HG03520 (cell line): Measurements from ENCODE around the gene MYO1C.
"Not testable (repeated sequence)": the region's sequence is repeated elsewhere in the genome, so short reads cannot be mapped to it uniquely, and the experiment has no call there.

Experiments
- ATAC-seq: cut with Tn5 transposase; IDR thresholded peaks from one replicate; pipeline ENCODE4 v1.9.1; 2021; ENCODE audit warnings: mild to moderate bottlenecking, moderate library complexity; ENCODE audit not compliant: unreplicated experiment

The MYO1C gene

GRCh38 chr17:1492249-1493206 lies at the start of gene MYO1C:
TSS of gene MYO1C (minus strand) at chr17:1492686. CDS start at chr17:1492487, 199 bp downstream.
- no peak for ATAC-seq

- ATAC-seq = no peak
These were observed 49.0 kb upstream of the MYO1C start for GRCh38 chr17:1541367-1541904.

GRCh38 chr17:1539811-1540210 lies 47.3 kb upstream of the MYO1C start:
- no peak for ATAC-seq

- no peak for ATAC-seq
These were observed 43.3 kb upstream of the MYO1C start for GRCh38 chr17:1535737-1536136.

DNA sequence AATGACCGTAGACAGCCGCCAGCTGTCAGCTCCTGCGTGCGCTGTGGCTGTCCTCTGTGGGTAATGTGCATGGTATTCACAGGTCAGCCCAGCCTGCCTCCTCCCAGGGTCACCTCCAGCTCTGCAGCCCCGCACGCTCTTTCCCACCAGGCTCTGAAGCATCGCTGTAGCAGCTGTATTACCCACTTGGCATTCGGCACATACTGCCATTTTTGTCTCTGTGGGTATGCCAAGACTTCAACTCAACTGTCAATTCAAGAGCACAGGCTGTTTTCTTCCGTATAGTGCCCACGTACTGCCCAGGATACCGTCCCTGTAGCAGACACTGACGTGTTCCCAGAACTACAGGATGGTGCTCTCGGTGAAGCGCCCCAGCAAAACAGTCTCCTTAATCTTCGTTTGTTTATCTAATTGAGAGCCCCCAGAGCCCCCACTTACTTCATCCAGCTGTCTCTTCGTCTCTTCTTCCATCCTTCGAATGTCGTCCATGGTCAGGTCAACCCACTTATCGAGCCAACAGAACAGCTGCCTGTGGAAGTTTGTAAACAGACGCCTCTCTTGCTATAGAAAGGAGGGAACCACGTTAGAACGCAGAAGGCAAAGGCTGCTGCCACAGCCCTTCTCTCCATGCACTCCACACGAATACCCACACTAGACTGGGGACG lies 41.3 kb upstream of the MYO1C start:
- ATAC-seq = no peak

- ATAC-seq = no peak
These were observed 40.5 kb upstream of the MYO1C start for GRCh38 chr17:1532836-1533602.

- no peak for ATAC-seq
These were observed 37.4 kb upstream of the MYO1C start for GRCh38 chr17:1529863-1530262.

DNA sequence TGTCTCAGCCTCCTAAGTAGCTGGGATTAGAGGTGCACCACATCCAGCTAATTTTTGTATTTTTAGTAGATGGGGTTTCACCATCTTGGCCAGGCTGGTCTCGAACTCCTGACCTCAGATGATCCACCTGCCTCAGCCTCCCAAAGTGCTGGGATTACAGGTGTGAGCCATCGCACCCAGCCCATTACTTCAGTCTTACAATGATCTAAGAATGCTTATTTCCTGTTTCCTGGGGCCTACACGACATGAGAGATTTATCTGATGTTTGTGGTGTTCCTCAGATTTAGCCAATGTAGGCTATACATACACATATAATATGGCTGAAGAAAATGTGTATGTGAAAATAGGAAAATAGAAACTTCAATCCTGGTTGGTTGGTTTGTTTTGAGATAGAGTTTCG lies 34.4 kb upstream of the MYO1C start:
- ATAC-seq = not testable (repeated sequence)

DNA sequence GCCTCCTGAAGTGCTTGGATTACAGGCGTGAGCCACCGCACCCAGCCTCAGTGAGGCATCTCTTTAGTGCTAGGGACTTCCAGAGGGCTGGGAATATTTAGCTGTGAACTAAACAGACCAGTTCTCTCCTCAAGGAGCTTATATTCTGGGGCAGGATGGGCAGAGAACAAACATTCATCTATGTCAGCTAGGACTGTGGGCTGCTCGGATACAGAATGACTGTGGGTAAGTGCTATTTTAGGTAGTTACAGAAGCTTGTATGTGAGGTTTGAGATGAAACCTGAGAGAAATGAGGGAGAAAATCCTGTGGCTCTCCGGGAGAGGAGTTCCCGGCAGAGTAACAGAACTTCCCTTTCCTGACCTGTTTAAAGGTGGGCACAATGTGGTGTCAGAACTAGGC lies 30.1 kb upstream of the MYO1C start:
- ATAC-seq = no peak

DNA sequence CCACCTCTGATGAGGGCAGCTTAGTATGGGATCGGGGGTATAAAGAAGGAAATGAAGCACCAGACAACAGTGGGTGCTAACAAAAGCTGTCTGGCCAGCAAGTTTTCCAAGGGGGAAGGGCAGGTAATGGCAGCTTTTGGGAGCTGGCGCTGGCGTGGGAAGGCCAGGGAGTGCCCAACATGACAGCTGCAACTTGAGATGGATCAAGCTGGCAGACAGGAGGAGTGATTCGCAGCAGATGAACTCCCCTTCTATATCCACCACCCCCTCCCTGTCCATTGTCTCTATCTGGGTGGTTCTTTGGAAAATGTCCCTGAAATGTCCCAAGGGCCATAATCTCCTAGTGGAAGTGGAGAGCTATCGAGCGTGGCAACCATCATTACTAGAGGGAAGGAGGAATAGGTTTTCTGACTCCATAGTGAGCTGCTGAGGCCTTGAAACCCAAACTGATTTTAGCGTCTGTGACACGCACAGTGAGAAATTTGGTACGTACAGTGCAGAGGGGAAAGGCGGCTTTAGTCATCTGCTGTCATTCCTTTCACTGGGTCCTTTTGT lies 28.7 kb upstream of the MYO1C start:
- ATAC-seq = no peak

- ATAC-seq = no peak
These were observed 27.2 kb upstream of the MYO1C start for GRCh38 chr17:1519678-1520077.

GRCh38 chr17:1518410-1518809 lies 25.9 kb upstream of the MYO1C start:
- no peak for ATAC-seq

- peak; percentile 87 for ATAC-seq
These were observed 24.1 kb upstream of the MYO1C start, which contains the start of gene INPP5K for GRCh38 chr17:1516388-1517161. TSS of gene INPP5K (minus strand) at chr17:1516612. CDS start at chr17:1516499, 113 bp downstream.

DNA sequence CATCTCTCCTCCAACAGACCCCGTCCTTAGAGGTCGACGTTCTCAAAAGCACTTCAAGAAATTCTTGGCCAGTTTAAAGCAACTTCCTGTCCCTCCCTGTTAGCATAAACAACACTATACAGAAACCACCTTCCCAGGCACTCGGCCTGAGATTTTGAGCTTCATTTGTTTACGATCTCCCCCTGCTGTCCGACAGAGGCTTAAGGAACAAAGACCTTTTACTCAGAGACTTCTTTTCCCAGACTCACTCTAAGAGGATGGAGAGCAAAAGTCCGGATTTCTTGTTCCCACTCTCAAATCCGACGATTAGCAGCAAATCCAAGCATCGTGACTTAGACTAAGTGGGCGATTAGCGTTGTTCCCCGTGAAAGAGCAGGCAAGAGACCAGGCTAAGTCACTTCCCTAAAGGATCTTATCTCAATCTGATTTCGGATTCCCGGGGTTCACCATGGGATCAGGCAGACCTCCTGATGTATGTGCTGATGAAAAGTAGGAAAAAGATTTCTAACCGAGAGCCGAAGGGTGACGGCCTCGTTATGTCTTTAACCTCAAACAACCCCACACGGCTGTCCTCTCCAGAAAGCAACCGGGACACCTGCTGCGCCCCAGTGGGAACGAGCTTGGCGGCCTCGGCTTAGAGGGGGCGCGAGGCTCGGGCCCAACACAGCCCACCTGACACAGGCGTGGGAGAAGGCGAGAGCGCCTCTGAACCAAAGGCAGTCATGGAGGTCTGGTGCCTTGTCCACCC lies 23.3 kb upstream of the MYO1C start:
- ATAC-seq = no peak

DNA sequence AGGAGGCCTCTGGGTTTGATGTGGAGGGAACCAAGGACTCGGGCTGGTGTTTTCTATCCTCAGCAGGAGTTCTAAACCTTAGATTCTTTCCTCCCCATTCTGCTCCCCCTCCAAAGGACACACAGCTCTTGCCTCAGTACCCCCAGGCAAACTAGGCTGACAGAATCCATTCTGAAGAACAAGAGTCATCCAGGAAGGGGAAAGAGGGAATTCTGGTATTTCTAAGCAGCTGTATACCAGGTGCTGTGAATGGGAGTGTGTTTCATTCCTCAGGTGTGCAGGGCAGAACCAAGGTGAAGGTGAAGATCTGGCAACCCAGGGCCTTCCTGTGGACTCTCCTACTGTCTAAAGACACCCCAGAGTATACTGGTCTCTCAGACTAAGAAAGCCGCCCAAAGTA lies 19.9 kb upstream of the MYO1C start:
- no peak for ATAC-seq

DNA sequence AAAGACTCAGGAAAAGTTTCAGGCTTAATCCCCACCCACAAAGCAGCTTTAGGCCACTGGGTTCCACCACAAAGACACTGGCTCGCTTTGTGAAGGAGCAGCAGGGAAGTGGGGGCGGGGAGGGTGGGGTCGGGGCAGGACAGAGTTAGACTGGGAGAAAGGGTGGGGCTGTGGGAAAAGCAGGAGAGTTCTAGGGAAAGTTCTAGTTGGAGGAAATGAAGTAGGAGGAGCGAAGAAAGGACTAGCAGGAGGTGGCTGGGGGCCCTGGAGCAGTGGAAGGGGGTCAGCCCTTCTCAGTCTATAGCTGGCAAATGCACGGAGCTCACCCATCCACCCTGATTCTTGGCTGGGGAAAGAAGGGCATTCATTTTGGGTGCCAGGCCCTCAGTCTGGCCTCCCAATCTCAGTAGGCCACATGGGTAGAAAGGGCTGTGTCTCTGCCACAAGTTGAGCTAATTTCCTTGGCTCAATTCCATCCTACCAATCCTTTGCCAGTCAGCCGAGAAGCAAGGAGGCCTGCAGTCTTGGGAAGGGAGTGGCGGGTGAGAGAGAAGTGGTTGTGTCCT lies 19.4 kb upstream of the MYO1C start:
- ATAC-seq = no peak

- no peak for ATAC-seq
These were observed 18.8 kb upstream of the MYO1C start for GRCh38 chr17:1511290-1511689.

GRCh38 chr17:1509290-1509881 lies 16.9 kb upstream of the MYO1C start:
- no peak for ATAC-seq
